ENCODE measurements around the gene RPS6KA1. TPM values are rescaled to one million over a fixed set of nuclear protein-coding genes. Genes with fewer than 3 reads are reported as not detected.

The RPS6KA1 gene
- total and polyA plus RNA-seq, 2 of the 8 experiments (the other 6 are each of a cell fraction or from before 2014, with no cell fraction given) = 44.3 to 55.0 TPM

- 77% methylated on average over 3 of the region's 3 CpGs; no CpG with 5 or more reads in 1 of the 2 experiments for WGBS, 2 experiments (ENCODE audit: extremely low coverage in 1 of 2, insufficient coverage in 1 of 2, insufficient read length in 1 of 2, insufficient replicate concordance in 2 of 2, low coverage in 1 of 2, low lambda C conversion rate in 2 of 2, missing lambda C conversion rate in 1 of 2)
- CTCF ChIA-PET (ENCODE audit: partially characterized antibody) = interaction anchor here (0.7 to 0.9 kb wide), 2 partner anchors 19 to 22 kb away, joined by 3 read pairs; no protein-coding TSS in a partner anchor
- TF ChIP-seq CTBP2 (IDR thresholded peaks at IDR 0.05; ENCODE audit: borderline replicate concordance, insufficient read depth, insufficient read length, low read length) (no peak), GTF2F1 (IDR thresholded peaks at IDR 0.05; ENCODE audit: borderline replicate concordance, low read depth, low read length) (no peak), SIN3A (conservative IDR thresholded peaks at IDR 0.05 in 1 of 2, IDR thresholded peaks at IDR 0.05 in 1 of 2; ENCODE audit: low read depth in 1 of 2, low read length in 2 of 2) (no peak), RXRA (IDR thresholded peaks at IDR 0.05; ENCODE audit: insufficient read depth, low read depth, low read length) (no peak), EP300 (IDR thresholded peaks at IDR 0.05; ENCODE audit: borderline replicate concordance in 1 of 2, low read depth in 2 of 2, low read length in 2 of 2) (no peak), EGR1 (IDR thresholded peaks at IDR 0.05; ENCODE audit: borderline replicate concordance, low read depth, low read length) (no peak), TAF7 (optimal IDR thresholded peaks at IDR 0.05; ENCODE audit: borderline replicate concordance, low read depth, low read length) (no peak), KDM4A (IDR thresholded peaks at IDR 0.05; ENCODE audit: low read depth, low read length, severe bottlenecking) (no peak), HDAC6 (IDR thresholded peaks at IDR 0.05; ENCODE audit: low read depth, low read length) (no peak), TCF12 (IDR thresholded peaks at IDR 0.05; ENCODE audit: low read depth, low read length) (no peak)
- TF ChIP-seq, protein P1, sequence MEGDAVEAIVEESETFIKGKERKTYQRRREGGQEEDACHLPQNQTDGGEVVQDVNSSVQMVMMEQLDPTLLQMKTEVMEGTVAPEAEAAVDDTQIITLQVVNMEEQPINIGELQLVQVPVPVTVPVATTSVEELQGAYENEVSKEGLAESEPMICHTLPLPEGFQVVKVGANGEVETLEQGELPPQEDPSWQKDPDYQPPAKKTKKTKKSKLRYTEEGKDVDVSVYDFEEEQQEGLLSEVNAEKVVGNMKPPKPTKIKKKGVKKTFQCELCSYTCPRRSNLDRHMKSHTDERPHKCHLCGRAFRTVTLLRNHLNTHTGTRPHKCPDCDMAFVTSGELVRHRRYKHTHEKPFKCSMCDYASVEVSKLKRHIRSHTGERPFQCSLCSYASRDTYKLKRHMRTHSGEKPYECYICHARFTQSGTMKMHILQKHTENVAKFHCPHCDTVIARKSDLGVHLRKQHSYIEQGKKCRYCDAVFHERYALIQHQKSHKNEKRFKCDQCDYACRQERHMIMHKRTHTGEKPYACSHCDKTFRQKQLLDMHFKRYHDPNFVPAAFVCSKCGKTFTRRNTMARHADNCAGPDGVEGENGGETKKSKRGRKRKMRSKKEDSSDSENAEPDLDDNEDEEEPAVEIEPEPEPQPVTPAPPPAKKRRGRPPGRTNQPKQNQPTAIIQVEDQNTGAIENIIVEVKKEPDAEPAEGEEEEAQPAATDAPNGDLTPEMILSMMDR (IDR thresholded peaks at IDR 0.05; ENCODE audit: control extremely low read depth in 1 of 3, insufficient read depth in 1 of 3, low read depth in 1 of 3, low read length in 3 of 3) = no peak
These were observed 50.1 kb downstream of the RPS6KA1 start for GRCh38 chr1:26579681-26580111.

More at GRCh38 chr1:26579681-26580111, 50.1 kb downstream of the RPS6KA1 start:
- H4K5ac ChIP-seq (ENCODE audit: insufficient read length, low read depth, low read length) = no peak overlapping the region
- no peak overlapping the region for H3K14ac ChIP-seq (ENCODE audit: insufficient read length)
- H3K23ac ChIP-seq (ENCODE audit: insufficient read length) = no peak overlapping the region
- peaks cover 0 to 2% of the 10 kb centered on the region in 2 experiments for H4K20me1 ChIP-seq (replicated peaks in 1 of 2; ENCODE audit: control insufficient read depth in 1 of 2, insufficient read depth in 2 of 2, low read length in 2 of 2)
- H3K4me3 ChIP-seq (ENCODE audit: extremely low read depth in 1 of 4, insufficient read depth in 2 of 4, low read depth in 3 of 4, low read length in 4 of 4) = no peak overlapping the region
- no peak for DNase-seq (ENCODE audit: low read depth in 1 of 2, low spot score in 2 of 2)
- no peak overlapping the region for H3K27ac ChIP-seq (ENCODE audit: low read depth, low read length)
- no peak overlapping the region for H2BK20ac ChIP-seq (ENCODE audit: low read length)
- POLR2A ChIA-PET (ENCODE audit: partially characterized antibody) = no interaction called here
- H2BK5ac ChIP-seq (ENCODE audit: low read depth, low read length) = no peak overlapping the region
- no peaks in the 10 kb centered on the region for H3K79me1 ChIP-seq (ENCODE audit: low read depth, low read length)
- H3K79me2 ChIP-seq (ENCODE audit: control insufficient read depth in 1 of 2, insufficient read depth in 2 of 2, low read length in 2 of 2) = no peaks in the 10 kb centered on the region
- H4K91ac ChIP-seq (replicated peaks; ENCODE audit: insufficient read length, low read length) = no peak overlapping the region
- no peak for FAIRE-seq
- H3K9ac ChIP-seq (replicated peaks in 1 of 4; ENCODE audit: extremely low read depth in 1 of 4, low read depth in 3 of 4, low read length in 3 of 4) = no peak overlapping the region
- H2AK5ac ChIP-seq (ENCODE audit: low read depth, low read length) = no peak overlapping the region
- H2BK120ac ChIP-seq (replicated peaks; ENCODE audit: low read depth, low read length) = no peak overlapping the region
- no peak overlapping the region for H3K4me2 ChIP-seq (ENCODE audit: insufficient read depth in 1 of 2, low read depth in 2 of 2, low read length in 2 of 2)
- H3K36me3 ChIP-seq (ENCODE audit: control insufficient read depth in 2 of 4, insufficient read depth in 4 of 4, low read length in 3 of 4) = peaks cover 0 to 7% (median 2%) of the 10 kb centered on the region in 4 experiments; a peak in 3 of 8 replicates
- no peaks in the 10 kb centered on the region for H3K4me1 ChIP-seq (replicated peaks in 1 of 4; ENCODE audit: control insufficient read depth in 3 of 4, insufficient read depth in 4 of 4, low read length in 3 of 4)
- H2AFZ ChIP-seq (ENCODE audit: low read length) = no peak overlapping the region
- no peaks in the 10 kb centered on the region for H3K27me3 ChIP-seq (replicated peaks in 1 of 4; ENCODE audit: control insufficient read depth in 3 of 4, extremely low read depth in 1 of 4, insufficient read depth in 3 of 4, low read length in 3 of 4)
- no peak overlapping the region for H3K18ac ChIP-seq (ENCODE audit: extremely low read depth, low read length)
- H3K9me3 ChIP-seq (ENCODE audit: insufficient read depth in 2 of 2, low read depth in 1 of 2, low read length in 1 of 2) = no peaks in the 10 kb centered on the region
- no peak overlapping the region for H4K8ac ChIP-seq (ENCODE audit: extremely low read depth, insufficient read depth, low read length)
- no peak overlapping the region for H3K4ac ChIP-seq (replicated peaks; ENCODE audit: insufficient read length, low read depth, low read length)
- no peak overlapping the region for H2BK12ac ChIP-seq (ENCODE audit: low read depth, low read length)
- H2BK15ac ChIP-seq (ENCODE audit: low read length) = no peak overlapping the region
- H3K56ac ChIP-seq (replicated peaks; ENCODE audit: insufficient read length, low read depth, low read length) = no peak overlapping the region
- H3K23me2 ChIP-seq (ENCODE audit: low read depth, low read length) = no peaks in the 10 kb centered on the region

All from H1 (cell line).